HG02798 (cell line): Measurements from ENCODE around the gene PHB1.

Source experiments
- ATAC-seq: cut with Tn5 transposase; IDR thresholded peaks from one replicate; pipeline ENCODE4 v1.9.1; 2021; ENCODE audit warnings: mild to moderate bottlenecking; ENCODE audit not compliant: unreplicated experiment, poor library complexity

Gene PHB1

GRCh38 chr17:49358641-49359247, 55.9 kb downstream of the PHB1 start:
- ATAC-seq: no peak

GRCh38 chr17:49357516-49357915, 57.2 kb downstream of the PHB1 start:
- no peak for ATAC-seq

GRCh38 chr17:49356320-49356719, 58.4 kb downstream of the PHB1 start:
- ATAC-seq: no peak
